HCT116 (cell line): ENCODE results near the gene ZP3. TPM values are rescaled to one million over a fixed set of nuclear protein-coding genes. Genes with fewer than 3 reads are reported as not detected.
"Not testable (repeated sequence)": the region's sequence is repeated elsewhere in the genome, so short reads cannot be mapped to it uniquely, and the experiment has no call there.

Experiments used
- ATAC-seq: fragments of 200-7000 bp; cut with Tn5 transposase; 2 replicates; pipeline ENCODE4 v1.9.1; 2020; ENCODE audit warnings: mild to moderate bottlenecking, moderate library complexity
- BruUV-seq: library from RNA; stranded (reverse); fragments of 400-500 nt; replicated peaks from 2 replicates; lab custom pipeline; 2021; lab: Mats Ljungman, UMichigan
- CTCF ChIA-PET: fragments of 300-600 bp; sonication (Branson Sonifier 250); formaldehyde crosslinking; loops from one replicate; lab custom pipeline; 2021; ENCODE audit warnings: antibody characterized with exemption; lab: Charles Lee
- POLR2A ChIA-PET: fragments of 300-600, 350-600 bp; sonication (Branson Sonifier 250); formaldehyde crosslinking; loops from one replicate; lab custom pipeline; 2021; ENCODE audit warnings: antibody characterized with exemption; lab: Charles Lee
- RAD21 ChIA-PET, 2 experiments: fragments of 300-600 bp; sonication (Branson Sonifier 250); formaldehyde crosslinking; loops; one replicate each; lab custom pipeline; 2023; ENCODE audit warnings: low total read pairs in 2 of 2; ENCODE audit not compliant: uncharacterized antibody in 2 of 2, unreplicated experiment in 2 of 2, low non-redundant PET in 1 of 2; lab: Charles Lee
- DNase-seq: peaks from one replicate; pipeline ENCODE4 v3.0.0-alpha.2; 2010; ENCODE audit warnings: low read depth, low spot score
- H2AFZ ChIP-seq: fragments of 200-600 bp; shearing (Covaris generic), sonication (generic); 2 replicates; pipeline ENCODE4 v1.6.1; 2017; ENCODE audit warnings: low read depth, mixed run types, mixed read lengths, antibody characterized with exemption, low read length; ENCODE audit not compliant: poor library complexity, severe bottlenecking
- H3K27ac ChIP-seq: 2 replicates; pipeline ENCODE4 v1.5.1; 2012; ENCODE audit warnings: low read depth, low read length
- H3K27me3 ChIP-seq: fragments of 200-600 bp; sonication (generic); 2 replicates; pipeline ENCODE4 v1.6.1; 2016; ENCODE audit warnings: mixed run types, low read length, mixed read lengths; ENCODE audit not compliant: insufficient read depth
- H3K36me3 ChIP-seq, 2 experiments: fragments of 200-500 bp in 1 of 2; fragments of 200-600 bp in 1 of 2; sonication (Bioruptor generic) in 1 of 2; sonication (generic) in 1 of 2; 2 replicates each; pipeline versions ENCODE4 v1.5.1 to v1.6.1; 2014 to 2016; ENCODE audit warnings: low read length in 2 of 2, inconsistent platforms in 1 of 2, mixed read lengths in 1 of 2, mixed run types in 1 of 2; ENCODE audit not compliant: insufficient read depth in 2 of 2, control insufficient read depth in 1 of 2
- H3K4me1 ChIP-seq, 2 experiments: fragments of 200-600 bp in 1 of 2; sonication (generic) in 1 of 2; 2 replicates each; pipeline versions ENCODE4 v1.5.1 to v1.6.1; 2012 to 2017; ENCODE audit warnings: low read length in 2 of 2, inconsistent platforms in 1 of 2, mild to moderate bottlenecking in 1 of 2, mixed read lengths in 1 of 2, mixed run types in 1 of 2, moderate library complexity in 1 of 2; ENCODE audit not compliant: insufficient read depth in 2 of 2, control insufficient read depth in 1 of 2
- H3K4me2 ChIP-seq: fragments of 200-600 bp; sonication (generic); 2 replicates; pipeline ENCODE4 v1.6.1; 2017; ENCODE audit warnings: mixed run types, low read length, mixed read lengths
- H3K4me3 ChIP-seq, 2 experiments: fragments of 200-600 bp in 1 of 2; sonication (generic) in 1 of 2; replicated peaks in 1 of 2; 2 replicates each; pipeline ENCODE4 v1.5.1; 2011 to 2016; ENCODE audit warnings: low read length in 2 of 2, control low read depth in 1 of 2, low read depth in 1 of 2, mild to moderate bottlenecking in 1 of 2, mixed read lengths in 1 of 2, mixed run types in 1 of 2
- H3K79me2 ChIP-seq: fragments of 200-600 bp; sonication (generic); 2 replicates; pipeline ENCODE4 v1.6.1; 2017; ENCODE audit warnings: mild to moderate bottlenecking, mixed run types, low read length, moderate library complexity, mixed read lengths; ENCODE audit not compliant: insufficient read depth
- H3K9ac ChIP-seq: fragments of 200-600 bp; sonication (generic); 2 replicates; pipeline ENCODE4 v1.6.1; 2016; ENCODE audit warnings: low read length, mixed read lengths
- H3K9me2 ChIP-seq: fragments of 200-600 bp; sonication (generic), shearing (Covaris generic); 2 replicates; pipeline ENCODE4 v1.6.1; 2017; ENCODE audit warnings: mixed run types, mild to moderate bottlenecking, moderate library complexity; ENCODE audit not compliant: insufficient read depth
- H3K9me3 ChIP-seq, 2 experiments: fragments of 200-500 bp in 1 of 2; fragments of 200-600 bp in 1 of 2; sonication (Bioruptor generic) in 1 of 2; sonication (generic) in 1 of 2; 2 replicates each; pipeline ENCODE4 v1.6.1; 2014 to 2017; ENCODE audit warnings: low read length in 2 of 2, mixed read lengths in 2 of 2, inconsistent platforms in 1 of 2, low read depth in 1 of 2, mild to moderate bottlenecking in 1 of 2, mixed run types in 1 of 2, moderate library complexity in 1 of 2; ENCODE audit not compliant: control insufficient read depth in 1 of 2, insufficient read depth in 1 of 2
- H4K20me1 ChIP-seq: fragments of 200-600 bp; sonication (generic), shearing (Covaris generic); 2 replicates; pipeline ENCODE4 v1.6.1; 2017; ENCODE audit warnings: mixed run types, mild to moderate bottlenecking, moderate library complexity; ENCODE audit not compliant: insufficient read depth
- intact Hi-C: fragments of 100-400 bp; cut with micrococcal nuclease; formaldehyde crosslinking; loops from 2 replicates; pipeline ENCODE4 v1.10.0; 2022
- total RNA-seq: library from RNA; stranded (reverse); gene quantifications from one replicate; pipeline ENCODE4 v1.2.1, GENCODE V29; 2021; ENCODE audit not compliant: unreplicated experiment

ZP3 gene
- total RNA-seq, 1 experiment from 2014 or later = 23.4 TPM

DNA sequence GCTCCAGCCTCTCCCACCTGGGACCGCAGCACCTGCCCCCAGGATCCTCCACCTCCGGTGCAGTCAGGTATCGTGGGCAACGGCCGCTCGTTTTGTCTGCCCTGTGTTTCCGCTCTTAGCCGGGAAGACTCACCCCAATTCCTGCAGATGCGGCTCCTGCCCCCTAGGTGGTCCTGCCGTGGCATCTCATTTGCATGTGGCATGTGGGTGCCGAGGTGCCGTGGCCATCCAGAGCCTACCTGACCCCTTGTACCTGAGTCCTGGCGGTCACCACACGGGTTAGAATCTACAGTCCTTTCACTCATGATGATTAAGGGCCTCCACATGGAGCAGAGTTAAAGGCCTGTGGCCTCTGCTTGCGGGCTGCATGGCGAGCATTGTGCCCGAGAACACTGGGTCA, 58.3 kb downstream of the ZP3 start:
- H3K27me3 ChIP-seq, H3K9me2 ChIP-seq, H3K79me2 ChIP-seq, H2AFZ ChIP-seq, RAD21 ChIA-PET, ATAC-seq, H3K36me3 ChIP-seq, H3K4me3 ChIP-seq, H3K9me3 ChIP-seq, BruUV-seq, H3K27ac ChIP-seq, CTCF ChIA-PET, H3K4me2 ChIP-seq, POLR2A ChIA-PET, H3K4me1 ChIP-seq, intact Hi-C loops, H4K20me1 ChIP-seq, H3K9ac ChIP-seq, DNase-seq: not testable (repeated sequence)

DNA sequence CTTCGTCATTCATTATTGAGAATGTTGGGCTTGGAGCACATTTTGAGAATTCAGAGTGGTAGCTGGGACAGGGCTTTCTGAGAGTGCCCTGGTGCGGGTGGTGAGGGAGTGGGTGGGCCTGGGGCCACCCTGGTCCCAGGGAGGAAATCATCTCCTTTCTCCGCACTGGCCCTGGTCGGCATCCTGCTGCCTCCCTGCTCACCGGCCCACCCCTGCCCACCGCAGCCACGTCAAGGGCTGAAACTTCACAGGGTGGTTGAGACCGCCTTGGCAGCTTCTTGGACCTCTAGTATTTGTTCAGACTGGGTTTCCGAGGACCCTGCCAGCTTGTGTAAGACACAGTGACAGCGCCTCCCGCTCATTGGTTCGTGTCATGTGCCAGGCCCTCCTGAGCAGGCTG, 59.7 kb downstream of the ZP3 start:
- H3K36me3 ChIP-seq, H3K9me3 ChIP-seq, intact Hi-C loops, H3K4me1 ChIP-seq, H2AFZ ChIP-seq, H3K27ac ChIP-seq, H3K4me3 ChIP-seq, H3K9ac ChIP-seq, DNase-seq, RAD21 ChIA-PET, ATAC-seq, H3K79me2 ChIP-seq, CTCF ChIA-PET, POLR2A ChIA-PET, H4K20me1 ChIP-seq, H3K4me2 ChIP-seq, BruUV-seq, H3K9me2 ChIP-seq, H3K27me3 ChIP-seq: not testable (repeated sequence)

DNA sequence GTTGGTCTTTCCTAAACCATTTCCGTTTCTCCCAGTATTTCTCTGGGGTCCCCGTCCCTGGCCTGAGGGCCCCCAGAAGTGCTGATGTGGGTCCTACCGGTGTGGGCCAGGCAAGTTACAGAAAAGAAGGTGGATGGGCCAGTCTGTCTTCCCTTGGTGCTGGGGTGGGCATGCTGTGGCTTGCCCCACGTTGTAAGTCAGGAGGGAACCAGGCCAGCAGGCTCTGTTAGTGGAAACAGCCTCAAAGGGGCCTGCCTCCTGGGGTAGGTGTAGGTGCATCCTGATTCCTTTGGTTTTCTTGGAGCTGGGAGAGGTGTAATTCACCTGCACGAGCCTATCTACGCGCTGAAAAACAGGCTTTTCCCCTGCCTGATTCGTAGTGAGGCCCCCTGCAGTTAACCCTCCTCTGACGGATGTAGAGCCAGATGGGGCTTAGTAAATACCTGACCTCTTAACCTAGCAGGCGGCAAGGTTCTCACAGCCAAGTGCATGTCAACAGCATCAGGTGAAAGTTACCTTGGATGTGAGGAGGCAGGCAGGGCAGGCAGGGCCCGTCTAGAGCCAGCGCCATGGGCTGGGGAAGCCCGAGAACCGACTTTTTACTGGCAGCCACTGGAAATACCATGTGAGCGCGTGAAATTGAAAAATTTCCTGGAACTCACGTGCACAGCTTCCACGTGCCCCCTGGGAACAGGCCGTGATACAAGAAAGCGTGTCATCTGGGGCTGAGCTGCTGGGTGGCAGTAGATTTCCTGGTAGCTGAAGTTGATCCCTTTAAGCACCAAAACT, 61.3 kb downstream of the ZP3 start:
- DNase-seq, CTCF ChIA-PET, H3K27ac ChIP-seq, H3K79me2 ChIP-seq, H3K4me2 ChIP-seq, RAD21 ChIA-PET, H3K36me3 ChIP-seq, H3K9me2 ChIP-seq, H3K9me3 ChIP-seq, H3K9ac ChIP-seq, intact Hi-C loops, POLR2A ChIA-PET, H2AFZ ChIP-seq, BruUV-seq, H4K20me1 ChIP-seq, H3K4me3 ChIP-seq, H3K27me3 ChIP-seq, ATAC-seq, H3K4me1 ChIP-seq: not testable (repeated sequence)

DNA sequence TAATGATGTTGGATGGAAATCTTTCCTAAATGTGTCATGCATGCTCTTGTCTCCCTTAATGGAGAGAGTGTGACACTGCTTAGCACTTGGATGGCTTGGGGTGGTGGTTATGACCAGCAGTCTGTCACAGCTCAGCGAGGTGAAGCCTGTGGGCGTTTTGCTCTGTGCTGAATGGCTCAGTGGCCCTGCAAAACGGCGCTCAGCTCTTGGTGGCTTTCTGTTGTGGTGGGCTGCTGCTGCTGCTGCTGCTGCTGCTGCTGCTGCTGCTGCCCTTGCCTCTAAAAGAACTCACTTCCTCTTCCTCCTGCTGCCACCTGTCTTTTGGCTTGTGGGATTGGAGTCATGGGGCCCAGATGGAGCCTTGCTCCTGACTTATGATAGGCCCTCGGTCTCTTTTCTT, 61.9 kb downstream of the ZP3 start:
- H3K9ac ChIP-seq, H4K20me1 ChIP-seq, H3K9me2 ChIP-seq, H3K27ac ChIP-seq, H3K27me3 ChIP-seq, CTCF ChIA-PET, H3K79me2 ChIP-seq, H2AFZ ChIP-seq, H3K36me3 ChIP-seq, DNase-seq, ATAC-seq, BruUV-seq, H3K4me1 ChIP-seq, intact Hi-C loops, H3K9me3 ChIP-seq, POLR2A ChIA-PET, H3K4me2 ChIP-seq, H3K4me3 ChIP-seq, RAD21 ChIA-PET: not testable (repeated sequence)
